ES-I3 (cell line): Measurements from ENCODE around the gene TMEM114.

ENCODE experiments used
- H3K36me3 ChIP-seq: 2 replicates; pipeline ENCODE4 v1.6.1; 2013; ENCODE audit warnings: mild to moderate bottlenecking, low read length, control low read depth, moderate library complexity; ENCODE audit not compliant: insufficient read depth
- H3K4me1 ChIP-seq: 2 replicates; pipeline ENCODE4 v1.6.1; 2013; ENCODE audit warnings: mild to moderate bottlenecking, control low read depth, low read length; ENCODE audit not compliant: insufficient read depth
- H3K9ac ChIP-seq: 2 replicates; pipeline ENCODE4 v1.6.1; 2013; ENCODE audit warnings: low read depth, mild to moderate bottlenecking, low read length, moderate library complexity
- H3K9me3 ChIP-seq: 2 replicates; pipeline ENCODE4 v1.6.1; 2013; ENCODE audit warnings: mild to moderate bottlenecking, low read length, moderate library complexity; ENCODE audit not compliant: control insufficient read depth, insufficient read depth

The TMEM114 gene

GRCh38 chr16:8590811-8591210 lies 500 bp upstream of the TMEM114 start:
- no peak overlapping the region for H3K9ac ChIP-seq
- no peaks in the 10 kb centered on the region for H3K36me3 ChIP-seq
- H3K9me3 ChIP-seq = no peaks in the 10 kb centered on the region
- H3K4me1 ChIP-seq = no peaks in the 10 kb centered on the region

DNA sequence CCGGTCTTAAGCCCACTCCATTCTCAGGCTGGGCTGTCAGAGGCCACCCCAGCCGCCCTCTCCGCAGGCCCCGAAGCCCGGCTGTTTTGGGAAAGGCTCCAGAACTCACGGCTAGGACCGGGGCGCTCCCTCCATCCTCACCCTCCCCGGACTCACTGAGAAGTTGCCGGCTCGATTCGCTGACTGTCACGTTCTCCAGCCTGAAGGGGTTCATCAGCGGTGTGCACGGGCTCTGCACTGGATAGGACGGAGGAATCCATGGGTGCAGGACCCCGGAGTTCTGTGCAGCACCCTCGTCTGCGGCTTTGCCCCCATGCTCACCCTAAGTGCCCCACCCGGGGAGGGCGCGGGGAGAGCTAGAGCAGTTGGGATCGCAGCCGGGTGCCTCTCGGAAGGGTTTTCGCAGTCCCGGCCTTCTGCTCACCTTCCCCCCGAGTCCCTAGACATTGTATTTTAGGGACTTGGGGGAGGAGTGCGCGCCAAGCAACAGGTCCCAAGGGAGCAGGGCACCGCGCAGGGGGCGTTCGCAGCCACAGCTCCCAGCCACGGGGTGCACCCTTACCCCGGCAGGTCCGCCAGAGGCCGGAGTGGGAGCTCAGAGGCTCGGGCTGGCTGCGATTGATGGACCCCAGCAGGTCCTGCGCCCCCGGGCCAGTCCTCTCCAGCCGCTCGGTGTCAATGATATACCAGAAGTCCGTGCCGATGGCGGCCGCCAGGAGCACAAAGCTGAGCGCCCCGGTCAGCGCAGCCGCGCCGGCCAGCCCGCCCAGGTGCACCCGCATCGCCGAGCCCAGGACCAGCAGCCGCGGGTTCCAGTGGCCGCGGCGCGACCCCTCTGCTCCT lies 1.0 kb downstream of the TMEM114 start:
- Histone ChIP-seq H3K36me3 (no peaks in the 10 kb centered on the region), H3K4me1 (no peaks in the 10 kb centered on the region), H3K9me3 (no peaks in the 10 kb centered on the region), H3K9ac (peak overlapping the region; percentile 44)

DNA sequence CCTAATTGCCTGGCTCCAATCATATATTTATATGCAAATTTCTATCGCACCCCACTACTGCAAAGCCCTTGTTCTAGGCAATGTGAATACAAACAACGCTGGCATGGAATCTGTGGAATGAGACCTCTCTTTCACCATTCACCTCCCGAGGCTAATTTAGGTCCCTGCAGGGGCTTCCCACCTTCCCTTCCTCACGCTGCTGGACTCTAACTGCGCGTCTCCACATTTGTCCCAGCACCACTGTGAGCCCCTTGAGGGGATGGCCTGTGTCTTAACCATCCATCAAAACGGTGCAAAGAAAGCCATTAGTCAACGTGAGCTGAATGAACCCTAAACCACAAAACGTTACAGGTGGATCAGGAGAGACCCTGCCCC lies 1.6 kb downstream of the TMEM114 start:
- Histone ChIP-seq H3K4me1 (no peaks in the 10 kb centered on the region), H3K9me3 (no peaks in the 10 kb centered on the region), H3K9ac (peak overlapping the region; percentile 44; the same call in 1 of the 2 replicates), H3K36me3 (no peaks in the 10 kb centered on the region)

DNA sequence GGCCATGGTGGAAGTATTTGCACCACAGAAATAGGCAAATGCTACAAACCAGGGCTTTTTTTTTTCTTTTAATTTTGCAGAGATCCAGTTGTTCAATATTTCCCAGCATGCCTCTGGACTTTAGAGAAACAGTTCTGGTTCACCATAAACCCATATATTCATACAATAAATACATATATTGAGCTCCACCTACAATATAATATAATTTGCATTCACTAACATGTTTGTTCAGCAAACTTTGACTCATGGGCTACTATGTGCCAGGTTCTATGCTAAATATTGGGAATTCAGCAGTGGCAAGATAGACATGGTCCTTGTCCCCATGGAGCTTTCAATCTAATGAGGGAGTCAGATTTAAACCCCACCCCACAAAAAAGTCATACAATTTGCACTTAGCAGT lies 3.2 kb downstream of the TMEM114 start:
- Histone ChIP-seq H3K36me3 (no peaks in the 10 kb centered on the region), H3K9me3 (no peaks in the 10 kb centered on the region), H3K9ac (no peak overlapping the region), H3K4me1 (no peaks in the 10 kb centered on the region)

GRCh38 chr16:8585857-8586256 lies 4.5 kb downstream of the TMEM114 start:
- Histone ChIP-seq H3K4me1 (no peaks in the 10 kb centered on the region), H3K36me3 (no peaks in the 10 kb centered on the region)

GRCh38 chr16:8585041-8585440 lies 5.3 kb downstream of the TMEM114 start:
- Histone ChIP-seq H3K9me3 (no peaks in the 10 kb centered on the region), H3K9ac (no peak overlapping the region), H3K36me3 (no peaks in the 10 kb centered on the region), H3K4me1 (no peaks in the 10 kb centered on the region)

More at GRCh38 chr16:8585857-8586256, 4.5 kb downstream of the TMEM114 start:
- Histone ChIP-seq H3K9me3 (no peaks in the 10 kb centered on the region), H3K9ac (no peak overlapping the region)

DNA sequence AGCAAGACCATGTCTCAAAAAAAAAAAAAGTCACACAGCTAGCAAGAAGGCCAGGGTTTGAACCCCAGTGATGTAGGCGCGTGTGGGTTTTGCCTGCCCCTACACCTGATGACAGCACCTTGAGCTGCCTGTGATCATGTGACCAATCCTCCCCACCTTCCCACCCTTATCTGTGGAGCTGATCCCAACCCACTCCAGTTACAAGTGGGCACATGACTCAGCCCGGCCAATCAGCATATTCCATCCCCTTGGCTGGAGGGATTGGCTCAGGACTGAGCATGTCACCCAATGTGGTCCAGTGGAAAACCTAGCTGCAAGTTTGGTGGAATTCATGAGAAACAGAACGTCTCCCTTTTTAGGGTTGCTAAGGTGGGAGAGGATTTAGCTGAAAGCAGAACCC lies 6.6 kb downstream of the TMEM114 start:
- no peak overlapping the region for H3K9ac ChIP-seq
- no peaks in the 10 kb centered on the region for H3K9me3 ChIP-seq
- H3K4me1 ChIP-seq = no peaks in the 10 kb centered on the region
- H3K36me3 ChIP-seq = no peaks in the 10 kb centered on the region

GRCh38 chr16:8583199-8583598 lies 7.1 kb downstream of the TMEM114 start:
- Histone ChIP-seq H3K36me3 (no peaks in the 10 kb centered on the region), H3K9me3 (no peaks in the 10 kb centered on the region), H3K9ac (no peak overlapping the region), H3K4me1 (no peaks in the 10 kb centered on the region)

- Histone ChIP-seq H3K9me3 (no peaks in the 10 kb centered on the region), H3K36me3 (no peaks in the 10 kb centered on the region), H3K9ac (no peak overlapping the region), H3K4me1 (peaks cover 4% of the 10 kb centered on the region)
These were observed 8.3 kb downstream of the TMEM114 start for GRCh38 chr16:8581831-8582580.

GRCh38 chr16:8579559-8579958 lies 10.8 kb downstream of the TMEM114 start:
- Histone ChIP-seq H3K36me3 (no peaks in the 10 kb centered on the region), H3K9ac (no peak overlapping the region), H3K4me1 (peaks cover 4% of the 10 kb centered on the region), H3K9me3 (no peaks in the 10 kb centered on the region)

DNA sequence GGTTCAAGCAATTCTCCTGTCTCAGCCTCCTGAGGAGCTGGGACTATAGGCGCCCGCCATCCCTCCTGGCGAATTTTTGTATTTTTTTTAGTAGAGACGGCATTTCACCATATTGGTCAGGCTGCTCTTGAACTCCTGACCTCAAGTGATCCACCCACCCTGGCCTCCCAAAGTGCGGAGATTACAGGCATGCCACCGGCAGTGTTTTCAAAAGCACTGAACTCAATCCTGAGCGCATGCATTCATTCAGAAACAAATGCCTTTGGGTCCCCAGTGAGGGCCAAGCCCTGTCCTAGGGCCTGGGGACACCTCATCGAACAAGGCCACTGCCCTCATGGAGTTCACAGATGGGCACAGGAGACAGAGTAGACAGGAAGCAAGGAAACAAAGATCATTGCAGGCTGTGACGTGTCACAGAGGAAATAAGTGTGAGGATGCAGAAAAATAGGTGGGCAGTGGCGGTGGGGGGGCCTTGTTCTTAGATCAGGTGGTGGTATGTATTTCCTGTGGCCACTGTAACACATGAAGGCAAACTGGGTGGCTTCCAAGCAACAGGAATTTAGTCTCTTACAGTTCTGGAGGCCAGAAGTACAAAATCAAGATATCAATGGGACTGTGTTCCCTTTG lies 12.5 kb downstream of the TMEM114 start:
- H3K9me3 ChIP-seq = no peaks in the 10 kb centered on the region
- peaks cover 4% of the 10 kb centered on the region for H3K4me1 ChIP-seq
- H3K36me3 ChIP-seq = no peaks in the 10 kb centered on the region
- no peak overlapping the region for H3K9ac ChIP-seq

DNA sequence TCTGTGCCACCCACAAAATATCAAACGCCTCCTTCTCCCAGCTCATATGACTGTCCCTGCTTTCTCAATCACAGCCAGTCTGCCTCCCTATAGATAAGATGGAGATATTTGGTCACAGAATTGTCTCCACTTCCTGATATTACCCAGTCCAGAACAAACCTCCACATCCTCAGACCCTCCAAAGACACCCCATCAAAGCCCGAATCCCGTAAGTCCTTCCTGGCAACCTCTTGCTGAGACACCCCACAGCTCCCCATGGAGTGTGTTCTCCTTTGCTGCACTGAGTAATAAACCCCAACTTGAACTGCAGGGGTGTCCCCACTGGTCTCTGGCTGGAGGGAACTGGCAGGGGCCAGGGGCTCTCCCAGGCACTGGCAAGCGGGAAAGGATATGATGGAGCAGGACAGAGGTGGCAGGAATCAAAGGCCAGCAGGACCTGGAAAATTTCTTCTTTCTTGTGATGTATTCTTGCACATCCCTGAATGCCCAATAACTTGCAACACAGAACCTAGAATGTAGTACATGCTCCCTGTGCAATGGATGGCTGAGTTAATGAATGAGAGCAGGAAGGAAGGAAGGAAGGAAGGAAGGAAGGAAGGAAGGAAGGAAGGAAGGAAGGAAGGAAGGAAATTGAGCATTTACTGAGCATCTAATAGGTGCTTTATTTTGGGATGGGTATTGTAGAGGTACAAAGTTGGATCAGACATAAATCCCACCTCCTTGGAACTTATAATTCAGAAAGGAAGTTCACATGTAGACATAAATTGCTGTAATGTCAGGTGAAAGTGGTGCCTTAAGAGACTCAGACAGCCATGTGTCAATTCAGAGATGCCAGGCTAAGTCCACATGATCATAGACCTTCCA lies 13.9 kb downstream of the TMEM114 start:
- H3K4me1 ChIP-seq = peaks cover 11% of the 10 kb centered on the region
- H3K36me3 ChIP-seq = no peaks in the 10 kb centered on the region
- no peak overlapping the region for H3K9ac ChIP-seq
- H3K9me3 ChIP-seq = no peaks in the 10 kb centered on the region

DNA sequence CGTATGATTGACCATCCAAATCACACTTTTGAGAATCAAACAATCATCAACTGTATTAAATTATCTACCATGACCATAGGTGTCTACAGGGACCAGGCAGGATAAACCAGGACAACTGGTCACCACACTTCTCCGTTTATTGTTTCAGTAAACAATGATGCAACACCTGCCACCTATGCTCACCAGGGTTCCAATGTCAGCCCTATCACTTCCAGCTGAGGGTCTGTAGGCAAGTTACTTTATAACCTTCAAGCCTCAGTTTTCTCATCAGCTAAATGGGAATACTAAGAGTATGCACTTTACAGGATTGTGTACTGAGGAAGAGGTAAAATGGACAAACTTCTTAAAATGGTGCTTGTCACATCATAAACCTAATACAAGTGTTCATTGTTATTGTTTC lies 14.9 kb downstream of the TMEM114 start:
- no peaks in the 10 kb centered on the region for H3K36me3 ChIP-seq
- no peaks in the 10 kb centered on the region for H3K9me3 ChIP-seq
- H3K4me1 ChIP-seq = peaks cover 18% of the 10 kb centered on the region
- no peak overlapping the region for H3K9ac ChIP-seq
